HG02759 (cell line): ENCODE results near the gene SLC12A4.
"Not testable (repeated sequence)": the region's sequence is repeated elsewhere in the genome, so short reads cannot be mapped to it uniquely, and the experiment has no call there.

ENCODE experiments used
- ATAC-seq: cut with Tn5 transposase; IDR thresholded peaks from one replicate; pipeline ENCODE4 v1.9.1; 2021; ENCODE audit warnings: mild to moderate bottlenecking, moderate library complexity; ENCODE audit not compliant: unreplicated experiment

The SLC12A4 gene

DNA sequence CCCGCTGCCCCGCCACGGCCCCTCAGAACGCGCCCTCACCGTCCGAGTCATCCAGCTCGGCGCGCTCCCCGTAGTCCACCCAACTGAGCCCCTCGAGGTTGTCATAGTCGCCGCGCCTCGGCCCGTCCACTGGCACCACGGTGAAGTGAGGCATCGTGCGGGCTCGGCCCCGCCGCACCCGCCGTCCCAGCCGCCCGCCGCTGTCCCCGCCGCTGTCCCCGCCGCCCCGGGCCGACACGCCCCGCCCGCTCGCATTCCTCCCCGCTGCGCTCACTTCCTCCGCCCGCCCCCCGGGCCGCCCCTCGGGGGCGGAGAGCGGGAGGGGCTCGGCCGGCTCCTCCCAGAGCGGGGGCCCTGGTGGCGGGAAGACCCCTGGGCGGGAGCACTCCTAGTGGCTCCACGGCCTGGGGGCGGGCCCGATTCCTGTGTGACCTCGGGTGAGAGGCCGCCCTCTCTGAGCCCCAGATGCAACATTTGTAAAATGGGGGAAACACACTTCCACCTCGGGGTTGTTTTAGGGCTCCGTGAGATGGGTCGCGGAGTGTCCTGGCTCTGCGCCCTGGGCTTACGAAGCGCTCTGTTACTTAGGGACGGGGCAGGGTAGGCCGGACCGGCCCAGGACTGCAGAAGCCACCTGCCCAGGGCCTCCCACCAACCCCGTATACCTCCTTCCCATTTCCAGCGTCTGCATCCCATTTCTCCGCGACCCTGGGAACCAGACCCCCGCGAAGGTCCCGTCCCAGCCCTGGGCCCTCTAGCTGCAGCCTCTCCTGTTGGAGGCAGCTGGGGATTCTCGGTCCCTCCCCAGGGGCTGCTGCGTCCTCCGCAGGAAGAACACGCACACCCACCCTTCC lies at the start of gene SLC12A4:
Gene SLC12A4, minus strand, starts transcription at position 238 of the 854 bp plus-strand sequence. Its CDS starts 84 bp downstream, at position 154.
- peak; percentile 83 for ATAC-seq

DNA sequence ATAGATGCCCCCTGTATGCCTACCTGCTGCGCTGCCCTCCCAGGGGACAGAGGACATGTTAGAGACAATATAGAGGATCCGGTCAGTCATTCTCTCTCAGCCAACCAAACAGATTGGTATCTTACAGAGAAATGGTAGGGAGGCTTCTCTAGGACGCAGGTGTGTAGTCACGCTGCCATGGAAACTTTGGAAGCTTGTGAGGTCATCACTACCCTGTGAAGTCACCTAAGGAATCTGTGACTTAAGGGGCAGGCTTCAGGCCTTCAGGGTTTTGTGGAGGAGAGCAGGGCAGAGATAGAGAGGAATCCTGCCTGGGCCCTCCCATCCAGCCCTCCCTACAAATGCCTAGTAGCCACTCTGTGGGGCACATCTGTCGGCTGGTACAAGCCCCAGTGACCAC lies 47.2 kb upstream of the SLC12A4 start, which contains the start of gene DPEP2NB:
Gene DPEP2NB, minus strand, starts transcription at position 231 of the 400 bp plus-strand sequence. Its CDS starts 141 bp downstream, at position 90.
- no peak for ATAC-seq

- no peak for ATAC-seq
Observed at GRCh38 chr16:68013440-68013839, 45.0 kb upstream of the SLC12A4 start.

GRCh38 chr16:68009872-68010271 lies 41.4 kb upstream of the SLC12A4 start:
- not testable (repeated sequence) for ATAC-seq

DNA sequence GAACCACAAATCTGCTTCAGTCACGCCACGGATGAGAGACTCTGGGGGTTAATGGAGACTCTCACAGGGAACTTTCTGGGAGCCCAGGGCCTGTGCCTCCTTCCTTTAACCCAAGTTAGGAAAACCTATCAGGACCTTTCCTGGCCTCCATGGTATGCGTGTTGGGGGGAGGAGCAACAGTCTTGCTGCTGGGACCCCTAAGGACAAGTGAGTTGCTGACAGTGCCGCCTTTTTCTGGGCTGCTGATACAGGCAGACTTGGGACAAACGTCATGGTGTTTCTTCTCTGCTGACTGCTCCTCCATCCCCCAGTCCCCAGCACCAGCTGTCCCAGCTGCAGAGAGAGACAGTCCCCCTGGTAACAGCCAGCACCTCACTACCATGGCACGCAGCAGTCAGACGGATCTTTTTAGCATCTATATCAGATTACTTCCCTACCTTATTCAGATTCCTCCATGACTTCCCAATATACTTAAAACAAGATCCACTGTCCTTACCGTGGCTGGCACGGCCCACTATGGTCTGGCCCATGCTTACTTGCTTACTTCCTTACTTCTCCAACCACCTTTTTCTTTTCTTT lies 40.8 kb upstream of the SLC12A4 start:
- ATAC-seq, result no peak

DNA sequence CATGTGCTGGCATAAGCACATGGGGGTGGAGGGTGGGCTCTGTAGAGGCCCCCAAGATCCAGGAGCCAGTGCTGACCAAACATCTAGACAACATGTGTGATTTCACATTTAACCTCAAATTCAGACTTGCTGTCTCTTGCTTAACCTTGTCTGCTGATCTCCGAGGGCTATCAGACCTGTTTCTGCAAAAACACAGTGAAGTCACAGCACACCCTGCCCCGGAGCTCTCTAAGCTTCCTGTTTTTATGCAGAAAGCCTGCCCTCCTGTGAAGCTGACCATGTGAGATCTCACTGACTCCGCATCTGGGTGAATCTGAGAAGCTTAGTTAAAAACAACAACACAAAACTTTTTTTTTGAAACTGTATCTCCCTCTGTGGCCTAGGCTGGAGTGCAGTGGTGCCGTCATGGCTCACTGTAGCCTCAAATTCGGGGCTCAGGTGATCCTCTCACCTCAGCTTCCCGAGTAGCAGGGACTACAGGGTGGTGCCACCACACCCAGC lies 37.4 kb upstream of the SLC12A4 start:
- no peak for ATAC-seq

DNA sequence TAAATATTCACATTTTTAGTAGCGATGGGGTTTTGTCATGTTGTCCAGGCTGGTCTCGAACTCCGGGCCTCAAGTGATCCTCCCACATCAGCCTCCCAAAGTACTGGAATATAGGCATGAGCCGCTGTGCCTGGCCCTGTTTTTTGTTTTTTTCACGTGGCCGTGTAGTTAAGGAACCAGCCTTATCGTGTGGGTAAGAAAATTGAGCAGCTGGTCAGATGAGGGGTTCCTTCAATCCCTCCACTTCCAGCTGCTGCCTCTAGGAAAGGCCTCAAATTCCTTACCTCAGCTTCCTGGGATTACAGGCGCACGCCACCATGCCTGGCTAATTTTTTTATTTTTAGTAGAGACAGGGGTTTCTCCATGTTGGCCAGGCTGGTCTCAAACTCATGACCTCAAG lies 36.8 kb upstream of the SLC12A4 start:
- ATAC-seq, result no peak

DNA sequence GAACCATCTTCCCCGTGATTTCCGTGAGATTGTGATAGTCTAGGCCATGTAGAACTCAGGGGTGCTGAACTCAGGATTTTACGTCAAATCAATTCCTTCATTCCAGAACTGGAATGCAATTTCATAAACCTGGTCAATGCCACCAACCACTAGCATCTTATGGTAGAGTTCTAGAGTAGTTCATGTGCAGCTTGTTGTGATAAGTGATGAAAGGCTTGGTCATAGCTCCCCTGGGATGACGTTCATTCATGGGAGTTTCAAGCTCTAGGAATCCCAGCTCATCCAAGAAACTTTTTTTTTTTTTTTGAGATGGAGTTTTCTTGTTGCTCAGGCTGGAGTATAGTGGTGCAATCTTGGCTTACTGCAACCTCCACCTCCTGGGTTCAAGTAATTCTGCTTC lies 34.6 kb upstream of the SLC12A4 start:
- ATAC-seq, result no peak

- no peak for ATAC-seq
Observed at GRCh38 chr16:68000450-68000849, 32.0 kb upstream of the SLC12A4 start.

DNA sequence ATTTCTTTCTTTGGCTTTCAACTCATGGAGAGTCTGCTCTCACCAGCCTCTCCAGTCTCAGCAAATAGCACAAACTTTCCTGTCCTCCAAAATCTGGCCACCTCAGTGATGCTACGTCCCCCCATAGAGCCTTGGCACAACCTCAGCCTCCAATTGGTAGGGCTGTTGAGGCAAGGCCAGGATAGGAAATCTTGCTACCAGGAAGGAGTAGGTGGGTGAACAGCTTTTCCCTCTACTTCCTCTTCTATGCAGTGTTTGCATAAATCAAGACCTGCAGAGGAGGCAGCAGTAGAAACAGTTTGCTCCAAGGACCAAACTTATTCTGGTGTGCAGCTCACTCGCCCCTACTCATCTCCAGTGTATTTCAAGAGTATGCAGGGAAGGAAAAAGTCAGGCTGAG lies 31.5 kb upstream of the SLC12A4 start:
- no peak for ATAC-seq

DNA sequence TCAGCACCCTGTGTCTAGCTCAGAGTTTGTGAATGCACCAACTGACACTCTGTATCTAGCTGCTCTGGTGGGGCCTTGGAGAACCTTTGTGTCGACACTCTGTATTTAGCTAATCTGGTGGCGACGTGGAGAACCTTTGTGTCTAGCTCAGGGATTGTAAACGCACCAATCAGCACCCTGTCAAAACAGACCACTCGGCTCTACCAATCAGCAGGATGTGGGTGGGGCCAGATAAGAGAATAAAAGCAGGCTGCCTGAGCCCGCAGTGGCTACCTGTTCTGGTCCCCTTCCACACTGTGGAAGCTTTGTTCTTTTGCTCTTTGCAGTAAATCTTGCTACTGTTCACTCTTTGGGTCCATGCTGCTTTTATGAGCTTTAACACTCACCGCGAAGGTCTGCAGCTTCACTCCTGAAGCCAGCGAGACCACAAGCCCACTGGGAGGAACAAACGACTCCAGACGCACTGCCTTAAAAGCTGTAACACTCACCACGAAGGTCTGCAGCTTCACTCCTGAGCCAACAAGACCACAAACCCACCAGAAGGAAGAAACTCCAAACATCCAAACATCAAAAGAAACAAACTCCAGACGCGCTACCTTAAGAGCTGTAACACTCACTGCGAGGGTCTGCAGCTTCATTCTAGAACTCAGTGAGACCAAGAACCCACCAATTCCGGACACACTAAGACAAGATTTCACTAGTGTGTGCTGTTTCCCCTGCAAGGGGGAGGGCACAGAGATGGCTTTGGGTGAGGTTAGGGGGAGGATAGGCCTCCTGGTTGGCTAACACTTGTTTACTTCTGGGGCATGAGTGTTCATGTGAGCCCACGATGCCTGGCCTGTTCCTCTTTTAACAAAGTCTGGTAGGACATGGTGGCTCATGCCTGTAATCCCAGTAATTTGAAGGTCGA lies 30.6 kb upstream of the SLC12A4 start, which contains the start of gene DPEP2:
Gene DPEP2, minus strand, starts transcription at position 706 of the 910 bp plus-strand sequence. CDS start 6,272 bp downstream, outside the sequence.
- ATAC-seq, result not testable (repeated sequence)

- not testable (repeated sequence) for ATAC-seq
Observed at GRCh38 chr16:67998231-67998778, 29.9 kb upstream of the SLC12A4 start.

- ATAC-seq, result no peak
Observed at GRCh38 chr16:67996666-67997065, 28.2 kb upstream of the SLC12A4 start.

DNA sequence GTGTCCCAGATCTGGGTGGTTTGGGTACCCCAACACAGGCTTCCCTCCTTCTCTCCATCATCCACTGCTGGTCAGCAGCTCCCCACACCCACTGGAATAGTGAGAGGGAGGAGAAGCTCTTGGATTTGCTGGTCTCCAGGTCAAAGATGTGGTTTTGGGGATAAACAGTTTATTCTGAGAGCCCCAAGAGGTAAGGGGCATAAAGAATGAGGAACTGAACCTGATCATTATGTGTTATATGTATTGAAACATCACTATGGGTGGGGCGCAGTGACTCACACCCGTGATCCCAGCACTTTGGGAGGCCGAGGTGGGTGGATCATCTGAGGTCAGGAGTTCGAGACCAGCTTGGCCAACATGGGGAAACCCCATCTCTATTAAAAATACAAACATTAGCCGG lies 27.0 kb upstream of the SLC12A4 start:
- ATAC-seq, result no peak

DNA sequence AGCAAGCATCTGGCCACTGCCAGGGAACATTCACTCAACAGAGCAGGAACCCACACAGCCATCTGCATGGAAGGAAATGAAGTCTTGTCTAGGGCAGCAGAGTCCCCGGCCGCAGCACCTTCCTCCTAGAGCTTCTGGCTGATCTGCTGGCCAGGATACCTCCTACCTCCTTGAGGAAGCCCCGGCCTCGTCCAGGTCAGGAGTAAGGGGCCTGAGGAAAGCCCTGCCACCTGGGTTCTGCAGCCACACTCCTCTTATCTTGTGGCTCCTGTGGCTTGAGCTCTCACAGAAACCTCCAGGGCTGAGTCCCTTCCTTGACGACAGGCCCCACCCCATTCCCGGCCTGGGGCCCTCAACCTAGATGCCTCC lies 25.6 kb upstream of the SLC12A4 start:
- ATAC-seq, result not testable (repeated sequence)

DNA sequence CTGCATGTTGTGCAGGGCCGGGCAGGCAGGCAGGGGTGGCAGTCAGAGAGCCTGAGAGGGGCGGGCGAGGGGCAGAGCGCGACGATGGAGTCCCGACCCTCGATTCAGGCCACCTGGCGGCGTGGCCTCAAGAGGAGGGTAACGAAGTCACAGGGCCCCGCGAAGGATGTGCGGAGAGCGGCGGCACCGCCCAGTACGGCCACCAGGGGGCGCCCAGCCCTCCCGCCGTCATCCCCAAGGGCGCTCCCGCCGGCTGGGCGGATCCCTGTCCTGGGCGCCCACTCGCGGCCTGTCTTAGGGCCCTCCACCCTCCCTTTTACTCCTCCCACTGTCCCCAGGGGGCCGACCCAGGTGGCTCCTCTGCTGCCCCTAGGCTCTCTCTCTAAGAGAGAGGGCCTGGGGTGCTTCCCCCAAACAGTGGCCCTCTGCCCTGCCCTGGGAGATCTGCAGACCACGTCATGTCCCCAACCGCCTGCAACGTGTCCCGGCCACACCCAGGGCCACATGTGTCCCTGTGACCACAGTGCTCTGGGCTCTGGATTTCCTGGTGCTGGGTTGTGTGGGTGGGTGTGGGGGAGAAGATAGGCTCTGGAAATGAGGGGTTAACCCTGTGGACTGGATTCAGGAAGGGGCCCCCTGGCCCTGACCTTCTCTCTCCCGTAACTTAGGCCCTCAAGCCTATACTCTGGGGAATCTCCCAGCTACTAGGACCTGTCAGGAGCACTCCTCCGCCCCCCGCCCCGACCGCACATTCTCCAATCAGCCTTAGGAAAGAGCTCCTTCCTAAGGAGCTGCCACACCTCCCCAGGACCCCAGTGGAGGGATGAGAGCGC lies 25.0 kb upstream of the SLC12A4 start:
- peak; percentile 75 for ATAC-seq

DNA sequence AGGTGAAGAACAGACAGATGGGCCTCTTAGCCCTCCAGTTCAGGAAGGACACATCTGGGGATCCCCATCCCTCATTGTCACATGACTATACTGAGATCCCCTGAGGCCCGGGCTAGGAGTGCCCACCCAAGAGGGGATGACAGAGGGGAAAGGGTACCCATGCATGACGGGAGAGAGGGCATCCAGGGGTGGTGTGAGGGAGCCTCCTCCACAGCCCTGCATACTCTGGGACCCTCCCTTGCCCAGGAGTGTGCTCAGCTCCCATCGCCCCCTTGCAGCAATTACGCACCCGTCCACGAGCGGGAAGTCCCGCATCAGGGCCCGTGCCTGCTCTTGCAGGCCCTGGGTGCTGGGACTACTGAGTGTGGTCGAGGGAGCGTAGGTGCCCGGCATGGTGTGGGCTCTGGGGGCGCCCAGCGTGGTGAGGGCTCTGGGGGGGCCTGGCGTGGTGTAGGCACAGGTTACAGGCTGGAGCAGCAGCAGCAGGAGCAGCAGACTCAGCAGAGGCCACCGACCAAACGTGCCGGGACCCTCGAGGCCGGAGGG lies 24.3 kb upstream of the SLC12A4 start:
- peak; percentile 5 for ATAC-seq

GRCh38 chr16:67990018-67990386 lies 21.6 kb upstream of the SLC12A4 start:
- no peak for ATAC-seq

DNA sequence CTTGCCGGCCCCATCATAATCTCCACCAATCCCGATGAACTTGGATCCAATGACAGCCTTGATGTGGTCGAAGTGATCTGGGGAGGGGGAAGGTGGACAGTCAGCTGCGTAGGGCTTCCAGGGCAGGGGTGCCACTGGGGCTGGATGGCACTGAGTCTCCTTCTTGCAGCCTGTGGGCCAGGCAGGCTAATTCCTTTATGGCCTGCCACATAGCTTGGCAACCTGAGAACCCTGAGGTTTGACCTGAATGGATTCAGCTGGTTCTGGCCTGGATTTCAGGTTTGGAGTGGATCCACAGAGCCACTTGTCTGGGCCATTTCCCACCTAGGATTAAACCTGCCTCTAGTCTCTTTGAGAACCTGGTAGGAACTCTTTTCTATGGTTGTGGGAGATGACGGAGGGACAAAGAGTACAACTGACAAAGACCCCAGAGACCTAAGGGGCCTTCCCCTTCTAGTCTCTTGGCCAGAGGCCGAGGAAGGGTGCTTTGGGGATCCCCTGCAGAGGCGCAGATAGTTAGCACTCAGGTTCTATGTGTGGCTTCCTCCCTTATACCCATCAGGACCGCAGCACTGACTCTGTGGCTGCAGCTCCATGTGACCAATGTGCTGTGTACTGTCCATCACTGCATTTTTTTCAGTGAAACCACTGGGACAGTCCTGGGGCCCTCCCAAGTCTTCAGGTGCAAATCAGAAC lies 21.0 kb upstream of the SLC12A4 start:
- ATAC-seq, result no peak
